ENCODE measurements around the gene DMRT3. TPM values are rescaled to one million over a fixed set of nuclear protein-coding genes. Genes with fewer than 3 reads are reported as not detected.

DMRT3 gene
- total and polyA plus RNA-seq, 10 of the 15 experiments (the other 5 are each of a cell fraction or from before 2014, with no cell fraction given): 0.06 to 0.11 TPM; not detected in 8

DNA sequence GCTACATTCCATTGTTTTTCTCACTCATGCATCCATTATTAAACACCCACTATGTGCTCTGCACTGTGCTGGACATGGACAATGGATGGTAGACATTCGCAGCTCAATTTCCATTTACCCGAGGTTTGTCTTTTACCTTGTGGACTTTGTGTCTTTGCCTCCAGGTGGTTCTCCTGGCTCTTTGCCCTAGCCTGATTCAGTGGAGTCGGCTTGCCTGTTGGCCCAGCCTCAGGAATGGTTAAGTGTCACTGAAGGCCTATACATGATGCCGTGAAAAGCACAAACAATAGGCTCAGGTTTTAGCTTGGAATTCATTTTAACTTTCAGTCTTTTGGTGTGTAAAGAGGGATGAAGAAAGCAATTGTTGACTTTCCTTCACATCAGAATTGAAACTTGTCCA lies 16.5 kb upstream of the DMRT3 start:
- in situ Hi-C loops (cut with MboI) (no loop called here), intact Hi-C loops (cut with micrococcal nuclease; ENCODE audit: unreplicated experiment) (no loop called here)
- FAIRE-seq (no peak), DNase-seq (ENCODE audit: low read depth, low spot score) (no peak), ATAC-seq (no peak)
- Histone ChIP-seq H3K4me1 (ENCODE audit: control insufficient read depth, insufficient read depth, low read length) (no peaks in the 10 kb centered on the region), H3K4me3 (no peak overlapping the region), H3K79me2 (ENCODE audit: control insufficient read depth, insufficient read depth, low read length) (no peaks in the 10 kb centered on the region), H4K20me1 (ENCODE audit: control insufficient read depth, insufficient read depth) (no peaks in the 10 kb centered on the region), H3K36me3 (ENCODE audit: control insufficient read depth in 2 of 2, insufficient read depth in 2 of 2, low read length in 1 of 2) (no peaks in the 10 kb centered on the region), H3K9me3 (replicated peaks; ENCODE audit: control insufficient read depth, insufficient read depth, low read length) (no peaks in the 10 kb centered on the region), H3K4me2 (ENCODE audit: control insufficient read depth, insufficient read depth) (no peak overlapping the region), H3K9ac (ENCODE audit: control insufficient read depth, insufficient read depth, low read length) (no peak overlapping the region), H2AFZ (ENCODE audit: control insufficient read depth, low read depth, low read length) (no peak overlapping the region), H3K27me3 (replicated peaks in 1 of 2; ENCODE audit: control insufficient read depth in 2 of 2, insufficient read depth in 2 of 2, low read length in 1 of 2) (peaks cover 0 to 3% of the 10 kb centered on the region in 2 experiments; a peak in 3 of 4 replicates), H3K27ac (ENCODE audit: control insufficient read depth, insufficient read depth) (no peak overlapping the region)
- CTCF ChIA-PET: no interaction called here
- SMC1A ChIA-PET (ENCODE audit: uncharacterized antibody, unreplicated experiment): interaction anchor here (0.9 kb wide), 1 partner anchor 41 kb away, joined by 3 read pairs; no protein-coding TSS in a partner anchor
- no TSS peak for BruUV-seq (replicated peaks)
- POLR2A ChIA-PET: no interaction called here
- RAD21 ChIA-PET (ENCODE audit: unreplicated experiment): no interaction called here
- WGBS (ENCODE audit: insufficient coverage, insufficient replicate concordance, low lambda C conversion rate, missing lambda C conversion rate): 44% methylated on average over 4 of the region's 4 CpGs
- TF ChIP-seq, protein P1, sequence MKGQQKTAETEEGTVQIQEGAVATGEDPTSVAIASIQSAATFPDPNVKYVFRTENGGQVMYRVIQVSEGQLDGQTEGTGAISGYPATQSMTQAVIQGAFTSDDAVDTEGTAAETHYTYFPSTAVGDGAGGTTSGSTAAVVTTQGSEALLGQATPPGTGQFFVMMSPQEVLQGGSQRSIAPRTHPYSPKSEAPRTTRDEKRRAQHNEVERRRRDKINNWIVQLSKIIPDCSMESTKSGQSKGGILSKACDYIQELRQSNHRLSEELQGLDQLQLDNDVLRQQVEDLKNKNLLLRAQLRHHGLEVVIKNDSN (IDR thresholded peaks at IDR 0.05; ENCODE audit: borderline replicate concordance, extremely low read length, insufficient read depth, low read depth, low read length): no peak
- TF ChIP-seq, protein P2, sequence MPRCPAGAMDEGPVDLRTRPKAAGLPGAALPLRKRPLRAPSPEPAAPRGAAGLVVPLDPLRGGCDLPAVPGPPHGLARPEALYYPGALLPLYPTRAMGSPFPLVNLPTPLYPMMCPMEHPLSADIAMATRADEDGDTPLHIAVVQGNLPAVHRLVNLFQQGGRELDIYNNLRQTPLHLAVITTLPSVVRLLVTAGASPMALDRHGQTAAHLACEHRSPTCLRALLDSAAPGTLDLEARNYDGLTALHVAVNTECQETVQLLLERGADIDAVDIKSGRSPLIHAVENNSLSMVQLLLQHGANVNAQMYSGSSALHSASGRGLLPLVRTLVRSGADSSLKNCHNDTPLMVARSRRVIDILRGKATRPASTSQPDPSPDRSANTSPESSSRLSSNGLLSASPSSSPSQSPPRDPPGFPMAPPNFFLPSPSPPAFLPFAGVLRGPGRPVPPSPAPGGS (IDR thresholded peaks at IDR 0.05; ENCODE audit: borderline replicate concordance, insufficient read depth, low read depth, low read length, poor library complexity, severe bottlenecking): no peak
- TF ChIP-seq, protein P3, sequence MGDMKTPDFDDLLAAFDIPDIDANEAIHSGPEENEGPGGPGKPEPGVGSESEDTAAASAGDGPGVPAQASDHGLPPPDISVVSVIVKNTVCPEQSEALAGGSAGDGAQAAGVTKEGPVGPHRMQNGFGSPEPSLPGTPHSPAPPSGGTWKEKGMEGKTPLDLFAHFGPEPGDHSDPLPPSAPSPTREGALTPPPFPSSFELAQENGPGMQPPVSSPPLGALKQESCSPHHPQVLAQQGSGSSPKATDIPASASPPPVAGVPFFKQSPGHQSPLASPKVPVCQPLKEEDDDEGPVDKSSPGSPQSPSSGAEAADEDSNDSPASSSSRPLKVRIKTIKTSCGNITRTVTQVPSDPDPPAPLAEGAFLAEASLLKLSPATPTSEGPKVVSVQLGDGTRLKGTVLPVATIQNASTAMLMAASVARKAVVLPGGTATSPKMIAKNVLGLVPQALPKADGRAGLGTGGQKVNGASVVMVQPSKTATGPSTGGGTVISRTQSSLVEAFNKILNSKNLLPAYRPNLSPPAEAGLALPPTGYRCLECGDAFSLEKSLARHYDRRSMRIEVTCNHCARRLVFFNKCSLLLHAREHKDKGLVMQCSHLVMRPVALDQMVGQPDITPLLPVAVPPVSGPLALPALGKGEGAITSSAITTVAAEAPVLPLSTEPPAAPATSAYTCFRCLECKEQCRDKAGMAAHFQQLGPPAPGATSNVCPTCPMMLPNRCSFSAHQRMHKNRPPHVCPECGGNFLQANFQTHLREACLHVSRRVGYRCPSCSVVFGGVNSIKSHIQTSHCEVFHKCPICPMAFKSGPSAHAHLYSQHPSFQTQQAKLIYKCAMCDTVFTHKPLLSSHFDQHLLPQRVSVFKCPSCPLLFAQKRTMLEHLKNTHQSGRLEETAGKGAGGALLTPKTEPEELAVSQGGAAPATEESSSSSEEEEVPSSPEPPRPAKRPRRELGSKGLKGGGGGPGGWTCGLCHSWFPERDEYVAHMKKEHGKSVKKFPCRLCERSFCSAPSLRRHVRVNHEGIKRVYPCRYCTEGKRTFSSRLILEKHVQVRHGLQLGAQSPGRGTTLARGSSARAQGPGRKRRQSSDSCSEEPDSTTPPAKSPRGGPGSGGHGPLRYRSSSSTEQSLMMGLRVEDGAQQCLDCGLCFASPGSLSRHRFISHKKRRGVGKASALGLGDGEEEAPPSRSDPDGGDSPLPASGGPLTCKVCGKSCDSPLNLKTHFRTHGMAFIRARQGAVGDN (IDR thresholded peaks at IDR 0.05): no peak
- TF ChIP-seq PAX5 (IDR thresholded peaks at IDR 0.05; ENCODE audit: borderline replicate concordance, low read depth, low read length) (no peak), KDM1A (IDR thresholded peaks at IDR 0.05; ENCODE audit: borderline replicate concordance) (no peak), STAT1 (conservative IDR thresholded peaks at IDR 0.05) (no peak), ZNF384 (IDR thresholded peaks at IDR 0.05; ENCODE audit: borderline replicate concordance, low read depth, low read length) (no peak), SP1 (IDR thresholded peaks at IDR 0.05; ENCODE audit: low read depth, low read length) (no peak), EED (IDR thresholded peaks at IDR 0.05; ENCODE audit: low read depth) (no peak), TBL1XR1 (IDR thresholded peaks at IDR 0.05; ENCODE audit: low read depth, low read length) (no peak), BACH1 (IDR thresholded peaks at IDR 0.05; ENCODE audit: borderline replicate concordance) (no peak)
- TF ChIP-seq, protein P4, sequence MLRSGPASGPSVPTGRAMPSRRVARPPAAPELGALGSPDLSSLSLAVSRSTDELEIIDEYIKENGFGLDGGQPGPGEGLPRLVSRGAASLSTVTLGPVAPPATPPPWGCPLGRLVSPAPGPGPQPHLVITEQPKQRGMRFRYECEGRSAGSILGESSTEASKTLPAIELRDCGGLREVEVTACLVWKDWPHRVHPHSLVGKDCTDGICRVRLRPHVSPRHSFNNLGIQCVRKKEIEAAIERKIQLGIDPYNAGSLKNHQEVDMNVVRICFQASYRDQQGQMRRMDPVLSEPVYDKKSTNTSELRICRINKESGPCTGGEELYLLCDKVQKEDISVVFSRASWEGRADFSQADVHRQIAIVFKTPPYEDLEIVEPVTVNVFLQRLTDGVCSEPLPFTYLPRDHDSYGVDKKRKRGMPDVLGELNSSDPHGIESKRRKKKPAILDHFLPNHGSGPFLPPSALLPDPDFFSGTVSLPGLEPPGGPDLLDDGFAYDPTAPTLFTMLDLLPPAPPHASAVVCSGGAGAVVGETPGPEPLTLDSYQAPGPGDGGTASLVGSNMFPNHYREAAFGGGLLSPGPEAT (IDR thresholded peaks at IDR 0.05; ENCODE audit: low read depth): no peak

Data from GM12878 (cell line).